Esophagus muscularis mucosa (tissue), 4 donors: ENCODE measurements around the gene UGT2B17.
"Not testable (repeated sequence)": the region's sequence is repeated elsewhere in the genome, so short reads cannot be mapped to it uniquely, and the experiment has no call there.

ENCODE experiments used
- CTCF ChIP-seq, 3 experiments: fragments of 200-600 bp in 2 of 3; fragments of 450-650 bp in 1 of 3; sonication (generic) in 2 of 3; IDR thresholded peaks; one replicate each; pipeline ENCODE4 v1.5.1; 2017 to 2019; ENCODE audit warnings: antibody characterized with exemption in 3 of 3, mild to moderate bottlenecking in 2 of 3, moderate library complexity in 1 of 3
- EP300 ChIP-seq: sonication (generic); formaldehyde crosslinking; IDR thresholded peaks from one replicate; pipeline ENCODE4 v1.6.1; 2017; ENCODE audit warnings: antibody characterized with exemption
- POLR2A ChIP-seq: fragments of 450-650 bp; IDR thresholded peaks from one replicate; pipeline ENCODE4 v1.6.1; 2017; ENCODE audit warnings: antibody characterized with exemption, moderate library complexity, mild to moderate bottlenecking, low read depth
- POLR2AphosphoS5 ChIP-seq, 2 donors: sonication (generic); formaldehyde crosslinking; IDR thresholded peaks; one replicate each; pipeline ENCODE4 v1.6.1; 2017; ENCODE audit warnings: antibody characterized with exemption in 2 of 2

GRCh38 chr4:68522232-68522631 lies 53.9 kb downstream of the UGT2B17 start:
- TF ChIP-seq CTCF (IDR thresholded peaks at IDR 0.05); POLR2A; EP300; POLR2AphosphoS5 (IDR thresholded peaks at IDR 0.05): not testable (repeated sequence)
